Heart left ventricle (tissue), 13 donors: Measurements from ENCODE around the gene EFCAB12.

Experiments used
- CTCF ChIP-seq, 12 donors: fragments of 200-600 bp; sonication (generic) in 4 of 12; IDR thresholded peaks; one replicate each; pipeline versions ENCODE4 v1.5.0 to v1.8.0; 2018 to 2022; ENCODE audit warnings: antibody characterized with exemption in 12 of 12, mild to moderate bottlenecking in 5 of 12
- POLR2A ChIP-seq, 2 donors: fragments of 450-650 bp; IDR thresholded peaks; one replicate each; pipeline ENCODE4 v1.6.1; 2017; ENCODE audit warnings: antibody characterized with exemption in 2 of 2, mild to moderate bottlenecking in 2 of 2, moderate library complexity in 2 of 2
- donor health status: ischemic (EF 13 %, LVEDD 7.1; RV severe dilation, severe dysfunction).
- donor health status: DM: no; HTN: yes; CAD: no.
- donor health status: DM: no; HTN: no; CAD: no.
- donor health status: ischemic (EF 25% LVEDD 6.9; RV normal size, moderate dysfunction).
- donor health status: ischemic (EF 25% LVEDD 5.7; RV mildly dilated, moderate dysfunction).
- donor health status: ischemic (EF 35%, LVEDD 5.7; RV mildly dilated, moderate dysfunction).
- donor health status: nonischemic (EF 11% LVEDD 7.7; RV severe dilation, severe dysfunction).
- donor health status: DM: yes; HTN: yes; CAD: no.
- donor health status: PGD.
- donor health status: ischemic (EF 29% LVEDD 5.4; RV normal size, mild dysfunction).
- donor health status: nonischemic (EF 23%, LVEDD 6.1; RV moderate dilation, normal function).

GRCh38 chr3:129425213-129425612 is 3.2 kb downstream of the EFCAB12 start:
- TF ChIP-seq POLR2A (IDR thresholded peaks at IDR 0.05) (no peak), CTCF (IDR thresholded peaks at IDR 0.05) (no peak)
